Stimulated activated memory B cell treated with anti-CD40 and anti-IgM and Interleukin-4, amounts not matched to agents 10 μg/mL and 1 μg/mL and 100 μg/mL, for 72 hours (primary cell): ENCODE measurements around the gene PCDHGB3.
"Not testable (repeated sequence)": the region's sequence is repeated elsewhere in the genome, so short reads cannot be mapped to it uniquely, and the experiment has no call there.

Experiments used
- ATAC-seq: fragments of 150-1000 bp; cut with Tn5 transposase; 2 replicates; pipeline ENCODE4 v1.10.0; 2021
- H3K27ac Mint-ChIP-seq: one replicate; pipeline ENCODE4 v1.8.0; 2022; ENCODE audit warnings: mild to moderate bottlenecking, mixed read lengths
- H3K27me3 Mint-ChIP-seq: one replicate; pipeline ENCODE4 v1.8.0; 2022; ENCODE audit warnings: mixed read lengths
- H3K36me3 Mint-ChIP-seq: one replicate; pipeline ENCODE4 v1.8.0; 2022; ENCODE audit warnings: mixed read lengths
- H3K4me1 Mint-ChIP-seq: one replicate; pipeline ENCODE4 v1.8.0; 2022; ENCODE audit warnings: mixed read lengths
- H3K4me3 Mint-ChIP-seq: one replicate; pipeline ENCODE4 v1.8.0; 2022; ENCODE audit warnings: mild to moderate bottlenecking, moderate library complexity, mixed read lengths
- H3K9me3 Mint-ChIP-seq: one replicate; pipeline ENCODE4 v1.8.0; 2022; ENCODE audit warnings: mixed read lengths

The PCDHGB3 gene

DNA sequence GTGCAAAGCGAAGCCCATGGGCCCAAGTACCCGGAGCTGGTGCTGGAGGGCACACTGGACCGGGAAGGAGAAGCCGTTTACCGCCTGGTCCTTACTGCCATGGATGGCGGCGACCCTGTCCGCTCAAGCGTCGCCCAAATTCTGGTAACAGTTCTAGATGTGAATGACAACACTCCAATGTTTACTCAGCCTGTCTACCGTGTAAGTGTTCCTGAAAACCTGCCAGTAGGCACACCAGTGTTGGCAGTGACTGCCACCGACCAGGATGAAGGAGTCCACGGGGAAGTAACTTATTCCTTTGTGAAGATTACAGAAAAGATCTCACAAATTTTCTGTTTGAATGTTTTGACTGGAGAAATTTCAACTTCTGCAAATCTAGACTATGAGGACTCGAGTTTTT is 4.6 kb downstream of the PCDHGB3 start:
- ATAC-seq: no peak
- no peak overlapping the region for H3K27ac Mint-ChIP-seq
- peaks cover 3% of the 10 kb centered on the region for H3K9me3 Mint-ChIP-seq
- peaks cover 16% of the 10 kb centered on the region for H3K36me3 Mint-ChIP-seq
- peaks cover 6% of the 10 kb centered on the region for H3K4me1 Mint-ChIP-seq
- no peak overlapping the region for H3K4me3 Mint-ChIP-seq
- peaks cover 19% of the 10 kb centered on the region for H3K27me3 Mint-ChIP-seq

DNA sequence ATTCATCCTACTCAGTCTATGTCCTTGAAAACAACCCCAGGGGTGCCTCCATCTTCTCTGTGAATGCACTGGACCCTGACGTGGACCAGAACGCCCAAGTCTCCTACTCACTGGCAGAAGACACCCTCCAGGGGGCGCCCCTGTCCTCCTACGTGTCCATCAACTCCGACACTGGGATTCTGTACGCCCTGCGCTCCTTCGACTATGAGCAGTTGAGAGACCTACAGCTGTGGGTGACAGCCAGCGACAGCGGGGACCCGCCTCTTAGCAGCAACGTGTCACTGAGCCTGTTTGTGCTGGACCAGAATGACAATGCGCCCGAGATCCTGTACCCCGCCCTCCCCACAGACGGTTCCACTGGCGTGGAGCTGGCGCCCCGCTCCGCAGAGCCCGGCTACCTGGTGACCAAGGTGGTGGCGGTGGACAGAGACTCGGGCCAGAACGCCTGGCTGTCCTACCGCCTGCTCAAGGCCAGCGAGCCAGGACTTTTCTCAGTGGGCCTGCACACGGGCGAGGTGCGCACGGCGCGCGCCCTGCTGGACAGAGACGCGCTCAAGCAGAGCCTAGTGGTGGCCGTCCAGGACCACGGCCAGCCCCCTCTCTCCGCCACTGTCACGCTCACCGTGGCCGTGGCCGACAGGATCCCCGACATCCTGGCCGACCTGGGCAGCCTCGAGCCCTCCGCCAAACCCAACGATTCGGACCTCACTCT is 5.6 kb downstream of the PCDHGB3 start:
- H3K4me3 Mint-ChIP-seq, H3K27ac Mint-ChIP-seq, H3K4me1 Mint-ChIP-seq, ATAC-seq, H3K9me3 Mint-ChIP-seq, H3K27me3 Mint-ChIP-seq: not testable (repeated sequence)
- H3K36me3 Mint-ChIP-seq: peaks cover 11% of the 10 kb centered on the region

DNA sequence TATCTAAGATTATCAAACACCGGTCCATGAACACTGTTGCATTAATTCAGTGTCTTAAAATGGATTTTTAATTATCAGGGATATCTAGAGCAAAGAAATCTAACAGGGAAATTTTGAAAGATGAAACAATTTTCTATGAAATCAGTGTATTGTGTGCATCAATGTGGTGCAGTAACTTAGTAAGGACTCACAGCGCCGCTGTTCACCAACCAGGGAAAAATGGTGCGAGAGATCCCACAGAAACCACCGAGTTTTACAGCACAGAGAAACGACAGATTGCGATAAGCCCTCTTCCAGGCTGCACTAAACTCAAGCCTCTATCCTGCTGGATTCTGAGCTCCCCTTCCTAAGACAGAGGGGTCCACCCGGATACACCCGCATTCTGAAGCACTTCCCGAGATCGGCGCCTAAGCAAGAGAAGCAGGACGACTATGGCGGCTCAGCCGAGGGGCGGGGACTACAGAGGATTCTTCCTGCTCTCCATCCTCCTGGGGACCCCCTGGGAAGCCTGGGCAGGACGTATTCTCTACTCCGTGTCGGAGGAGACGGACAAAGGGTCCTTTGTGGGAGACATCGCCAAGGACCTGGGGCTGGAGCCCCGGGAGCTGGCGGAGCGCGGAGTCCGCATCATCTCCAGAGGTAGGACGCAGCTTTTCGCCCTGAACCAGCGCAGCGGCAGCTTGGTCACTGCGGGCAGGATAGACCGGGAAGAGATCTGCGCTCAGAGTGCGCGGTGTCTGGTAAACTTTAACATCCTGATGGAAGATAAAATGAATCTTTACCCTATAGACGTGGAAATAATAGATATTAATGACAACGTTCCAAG is 12.6 kb downstream of the PCDHGB3 start, which contains the start of gene PCDHGA7:
Gene PCDHGA7 (plus strand): TSS at position 274 of the 826 bp plus-strand sequence. CDS start 158 bp downstream, at position 432.
- peak within 1 kb of the TSS; percentile 70 for H3K27ac Mint-ChIP-seq
- peaks cover 5% of the 10 kb centered on the region for H3K36me3 Mint-ChIP-seq
- ATAC-seq: no peak
- peaks cover 4% of the 10 kb centered on the region for H3K4me1 Mint-ChIP-seq
- H3K27me3 Mint-ChIP-seq: peaks cover 44% of the 10 kb centered on the region
- H3K4me3 Mint-ChIP-seq: peak within 1 kb of the TSS; percentile 76
- no peaks in the 10 kb centered on the region for H3K9me3 Mint-ChIP-seq

DNA sequence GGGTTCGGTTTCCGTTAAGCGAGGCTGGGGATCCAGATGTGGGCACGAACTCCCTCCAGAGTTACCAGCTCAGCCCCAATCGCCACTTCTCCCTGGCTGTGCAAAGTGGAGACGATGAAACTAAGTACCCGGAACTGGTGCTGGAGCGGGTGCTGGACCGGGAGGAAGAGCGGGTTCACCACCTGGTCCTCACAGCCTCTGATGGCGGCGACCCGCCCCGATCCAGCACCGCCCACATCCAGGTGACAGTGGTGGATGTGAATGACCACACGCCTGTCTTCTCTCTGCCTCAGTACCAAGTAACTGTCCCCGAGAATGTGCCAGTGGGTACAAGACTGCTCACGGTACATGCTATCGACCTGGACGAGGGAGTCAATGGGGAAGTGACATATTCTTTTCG is 13.3 kb downstream of the PCDHGB3 start:
- Mint-ChIP-seq H3K27me3 (peaks cover 47% of the 10 kb centered on the region), H3K27ac (peak overlapping the region; percentile 70), H3K4me3 (no peak overlapping the region), H3K4me1 (peaks cover 4% of the 10 kb centered on the region), H3K36me3 (peaks cover 5% of the 10 kb centered on the region), H3K9me3 (peaks cover under 1% of the 10 kb centered on the region)
- ATAC-seq: no peak

DNA sequence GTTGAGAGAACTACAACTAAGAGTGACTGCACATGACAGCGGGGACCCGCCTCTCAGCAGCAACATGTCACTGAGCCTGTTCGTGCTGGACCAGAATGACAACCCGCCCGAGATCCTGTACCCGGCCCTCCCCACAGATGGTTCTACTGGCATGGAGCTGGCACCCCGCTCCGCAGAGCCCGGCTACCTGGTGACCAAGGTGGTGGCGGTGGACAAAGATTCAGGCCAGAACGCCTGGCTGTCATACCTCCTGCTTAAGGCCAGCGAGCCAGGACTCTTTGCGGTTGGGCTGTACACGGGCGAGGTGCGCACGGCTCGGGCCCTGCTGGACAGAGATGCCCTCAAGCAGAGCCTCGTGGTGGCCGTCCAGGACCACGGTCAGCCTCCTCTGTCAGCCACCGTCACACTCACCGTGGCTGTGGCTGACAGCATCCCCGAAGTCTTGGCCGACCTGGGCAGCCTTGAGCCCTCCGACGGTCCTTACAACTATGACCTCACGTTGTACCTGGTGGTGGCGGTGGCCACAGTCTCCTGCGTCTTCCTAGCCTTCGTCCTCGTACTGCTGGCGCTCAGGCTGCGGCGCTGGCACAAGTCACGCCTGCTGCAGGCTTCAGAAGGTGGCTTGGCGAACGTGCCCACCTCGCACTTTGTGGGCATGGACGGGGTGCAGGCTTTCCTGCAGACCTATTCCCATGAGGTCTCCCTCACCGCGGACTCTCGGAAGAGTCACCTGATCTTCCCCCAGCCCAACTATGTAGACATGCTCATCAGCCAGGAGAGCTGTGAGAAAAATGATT is 14.6 kb downstream of the PCDHGB3 start:
- Mint-ChIP-seq H3K27ac (no peak overlapping the region), H3K4me1 (peaks cover 4% of the 10 kb centered on the region), H3K27me3 (peaks cover 60% of the 10 kb centered on the region), H3K36me3 (peaks cover 5% of the 10 kb centered on the region), H3K4me3 (no peak overlapping the region), H3K9me3 (peaks cover 6% of the 10 kb centered on the region)
- ATAC-seq: no peak

DNA sequence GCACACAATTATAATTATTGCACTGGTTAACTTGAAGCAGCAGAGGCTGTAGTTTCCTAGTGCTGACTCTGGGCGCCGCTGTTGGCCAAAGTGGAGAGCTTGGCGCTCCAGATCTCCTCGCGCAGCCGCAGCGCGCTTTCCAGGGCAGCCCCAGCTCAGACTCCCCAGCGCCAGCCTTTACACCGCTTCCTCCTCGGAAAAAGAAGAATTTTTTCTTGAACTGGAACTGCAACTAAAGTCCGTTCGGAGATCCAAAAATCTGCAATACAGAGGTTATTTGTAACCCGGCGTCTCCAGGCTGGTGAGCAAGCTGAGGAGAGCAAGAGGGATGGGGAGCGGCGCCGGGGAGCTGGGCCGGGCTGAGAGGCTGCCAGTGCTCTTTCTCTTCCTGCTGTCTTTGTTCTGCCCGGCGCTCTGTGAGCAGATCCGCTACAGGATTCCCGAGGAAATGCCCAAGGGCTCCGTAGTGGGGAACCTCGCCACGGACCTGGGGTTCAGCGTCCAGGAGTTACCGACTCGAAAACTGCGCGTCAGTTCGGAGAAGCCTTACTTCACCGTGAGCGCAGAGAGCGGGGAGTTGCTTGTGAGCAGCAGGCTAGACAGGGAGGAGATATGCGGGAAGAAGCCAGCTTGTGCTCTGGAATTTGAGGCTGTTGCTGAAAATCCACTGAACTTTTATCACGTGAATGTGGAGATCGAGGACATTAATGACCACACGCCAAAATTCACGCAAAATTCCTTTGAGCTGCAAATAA is 17.7 kb downstream of the PCDHGB3 start, which contains the start of gene PCDHGB4:
Gene PCDHGB4 (plus strand): TSS at position 142 of the 755 bp plus-strand sequence. CDS start 187 bp downstream, at position 329.
- H3K9me3 Mint-ChIP-seq: peaks cover 15% of the 10 kb centered on the region
- not testable (repeated sequence) for H3K27ac Mint-ChIP-seq, H3K4me1 Mint-ChIP-seq, ATAC-seq
- H3K4me3 Mint-ChIP-seq: peak within 1 kb of the TSS; percentile 42
- H3K36me3 Mint-ChIP-seq: peaks cover 10% of the 10 kb centered on the region
- peaks cover 77% of the 10 kb centered on the region for H3K27me3 Mint-ChIP-seq

DNA sequence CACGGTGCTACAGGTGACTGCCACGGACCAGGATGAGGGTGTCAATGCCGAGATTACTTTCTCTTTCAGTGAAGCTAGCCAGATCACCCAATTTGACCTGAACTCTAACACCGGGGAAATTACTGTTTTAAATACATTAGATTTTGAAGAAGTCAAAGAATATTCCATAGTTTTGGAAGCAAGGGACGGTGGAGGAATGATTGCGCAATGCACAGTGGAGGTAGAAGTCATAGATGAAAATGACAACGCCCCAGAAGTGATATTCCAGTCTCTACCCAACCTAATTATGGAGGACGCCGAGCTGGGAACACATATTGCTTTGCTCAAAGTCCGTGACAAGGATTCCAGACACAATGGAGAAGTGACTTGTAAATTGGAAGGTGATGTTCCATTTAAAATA is 18.6 kb downstream of the PCDHGB3 start:
- peaks cover 76% of the 10 kb centered on the region for H3K27me3 Mint-ChIP-seq
- ATAC-seq: no peak
- H3K4me1 Mint-ChIP-seq: no peaks in the 10 kb centered on the region
- no peak overlapping the region for H3K4me3 Mint-ChIP-seq
- H3K36me3 Mint-ChIP-seq: peaks cover 6% of the 10 kb centered on the region
- H3K9me3 Mint-ChIP-seq: peaks cover 15% of the 10 kb centered on the region
- no peak overlapping the region for H3K27ac Mint-ChIP-seq

DNA sequence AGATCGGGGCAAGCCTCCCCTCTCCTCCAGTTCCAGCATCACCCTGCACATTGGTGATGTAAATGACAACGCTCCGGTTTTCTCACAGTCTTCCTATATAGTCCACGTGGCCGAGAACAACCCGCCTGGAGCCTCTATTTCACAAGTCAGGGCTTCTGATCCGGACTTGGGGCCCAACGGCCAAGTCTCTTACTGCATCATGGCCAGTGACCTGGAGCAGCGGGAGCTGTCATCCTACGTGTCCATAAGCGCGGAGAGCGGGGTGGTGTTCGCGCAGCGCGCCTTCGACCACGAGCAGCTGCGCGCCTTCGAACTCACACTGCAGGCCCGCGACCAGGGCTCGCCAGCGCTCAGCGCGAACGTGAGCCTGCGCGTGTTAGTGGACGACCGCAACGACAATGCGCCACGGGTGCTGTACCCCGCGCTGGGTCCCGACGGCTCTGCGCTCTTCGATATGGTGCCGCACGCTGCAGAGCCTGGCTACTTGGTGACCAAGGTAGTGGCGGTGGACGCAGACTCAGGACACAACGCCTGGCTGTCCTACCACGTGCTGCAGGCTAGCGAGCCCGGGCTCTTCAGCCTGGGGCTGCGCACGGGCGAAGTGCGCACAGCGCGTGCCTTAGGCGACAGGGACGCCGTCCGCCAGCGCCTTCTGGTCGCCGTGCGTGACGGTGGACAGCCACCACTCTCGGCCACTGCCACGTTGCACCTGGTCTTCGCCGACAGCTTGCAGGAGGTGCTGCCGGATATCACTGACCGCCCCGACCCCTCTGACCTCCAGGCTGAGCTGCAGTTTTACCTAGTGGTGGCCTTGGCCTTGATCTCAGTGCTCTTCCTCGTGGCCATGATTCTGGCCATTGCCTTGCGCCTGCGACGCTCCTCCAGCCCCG is 19.4 kb downstream of the PCDHGB3 start:
- Mint-ChIP-seq H3K27me3 (peaks cover 82% of the 10 kb centered on the region), H3K9me3 (peaks cover 19% of the 10 kb centered on the region), H3K4me3 (no peak overlapping the region), H3K27ac (no peak overlapping the region), H3K4me1 (no peaks in the 10 kb centered on the region), H3K36me3 (peaks cover 11% of the 10 kb centered on the region)
- ATAC-seq: no peak

DNA sequence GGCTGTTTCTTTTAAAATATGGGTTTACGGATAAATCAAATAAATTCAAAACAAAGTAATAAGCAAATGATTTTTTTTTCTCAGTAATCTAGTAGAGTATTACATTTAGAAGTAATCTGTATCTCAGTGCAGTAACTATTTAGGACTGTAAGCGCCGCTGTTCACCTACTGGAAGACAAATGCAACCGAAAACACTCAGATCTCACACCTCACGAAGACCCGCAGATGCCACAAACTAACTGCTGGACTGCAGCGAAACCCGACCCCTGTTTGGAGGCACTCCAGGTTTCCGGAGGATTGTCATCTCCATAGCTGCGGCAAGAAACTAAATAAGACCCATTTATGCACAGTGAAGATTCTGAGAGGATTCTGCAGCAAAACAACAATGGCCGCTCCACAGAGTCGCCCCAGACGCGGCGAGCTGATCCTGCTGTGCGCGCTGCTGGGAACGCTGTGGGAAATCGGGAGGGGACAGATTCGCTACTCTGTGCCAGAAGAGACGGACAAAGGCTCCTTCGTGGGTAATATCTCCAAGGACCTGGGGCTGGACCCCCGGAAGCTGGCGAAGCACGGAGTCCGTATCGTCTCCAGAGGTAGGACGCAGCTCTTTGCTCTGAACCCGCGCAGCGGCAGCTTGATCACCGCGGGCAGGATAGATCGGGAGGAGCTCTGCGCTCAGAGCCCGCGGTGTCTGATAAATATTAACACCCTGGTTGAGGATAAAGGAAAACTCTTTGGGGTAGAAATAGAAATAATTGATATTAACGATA is 22.6 kb downstream of the PCDHGB3 start, which contains the start of gene PCDHGA8:
Gene PCDHGA8 (plus strand): TSS at position 205 of the 770 bp plus-strand sequence. CDS start 181 bp downstream, at position 386.
- Mint-ChIP-seq H3K9me3 (peaks cover 19% of the 10 kb centered on the region), H3K4me1 (no peaks in the 10 kb centered on the region), H3K27me3 (peaks cover 83% of the 10 kb centered on the region), H3K4me3 (no peak within 1 kb of the TSS), H3K27ac (no peak within 1 kb of the TSS), H3K36me3 (peaks cover 11% of the 10 kb centered on the region)
- no peak for ATAC-seq

DNA sequence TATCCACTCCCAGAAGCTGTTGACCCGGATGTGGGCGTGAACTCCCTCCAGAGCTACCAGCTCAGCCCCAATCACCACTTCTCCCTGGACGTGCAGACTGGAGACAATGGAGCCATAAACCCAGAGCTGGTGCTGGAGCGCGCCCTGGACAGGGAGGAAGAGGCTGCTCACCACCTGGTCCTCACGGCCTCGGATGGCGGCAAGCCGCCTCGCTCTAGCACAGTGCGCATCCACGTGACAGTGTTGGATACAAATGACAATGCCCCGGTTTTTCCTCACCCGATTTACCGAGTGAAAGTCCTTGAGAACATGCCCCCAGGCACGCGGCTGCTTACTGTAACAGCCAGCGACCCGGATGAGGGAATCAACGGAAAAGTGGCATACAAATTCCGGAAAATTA is 23.2 kb downstream of the PCDHGB3 start:
- Mint-ChIP-seq H3K4me1 (no peaks in the 10 kb centered on the region), H3K27ac (no peak overlapping the region), H3K4me3 (no peak overlapping the region), H3K9me3 (peaks cover 19% of the 10 kb centered on the region), H3K36me3 (peaks cover 11% of the 10 kb centered on the region), H3K27me3 (peaks cover 80% of the 10 kb centered on the region)
- ATAC-seq: no peak

DNA sequence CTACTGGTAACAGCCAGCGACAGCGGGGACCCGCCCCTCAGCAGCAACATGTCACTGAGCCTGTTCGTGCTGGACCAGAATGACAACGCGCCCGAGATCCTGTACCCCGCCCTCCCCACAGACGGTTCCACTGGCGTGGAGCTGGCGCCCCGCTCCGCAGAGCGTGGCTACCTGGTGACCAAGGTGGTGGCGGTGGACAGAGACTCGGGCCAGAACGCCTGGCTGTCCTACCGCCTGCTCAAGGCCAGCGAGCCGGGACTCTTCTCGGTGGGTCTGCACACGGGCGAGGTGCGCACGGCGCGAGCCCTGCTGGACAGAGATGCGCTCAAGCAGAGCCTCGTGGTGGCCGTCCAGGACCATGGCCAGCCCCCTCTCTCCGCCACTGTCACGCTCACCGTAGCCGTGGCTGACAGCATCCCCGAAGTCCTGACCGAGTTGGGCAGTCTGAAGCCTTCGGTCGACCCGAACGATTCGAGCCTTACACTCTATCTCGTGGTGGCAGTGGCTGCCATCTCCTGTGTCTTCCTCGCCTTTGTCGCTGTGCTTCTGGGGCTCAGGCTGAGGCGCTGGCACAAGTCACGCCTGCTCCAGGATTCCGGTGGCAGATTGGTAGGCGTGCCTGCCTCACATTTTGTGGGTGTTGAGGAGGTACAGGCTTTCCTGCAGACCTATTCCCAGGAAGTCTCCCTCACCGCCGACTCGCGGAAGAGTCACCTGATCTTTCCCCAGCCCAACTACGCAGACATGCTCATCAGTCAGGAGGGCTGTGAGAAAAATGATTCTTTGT is 24.6 kb downstream of the PCDHGB3 start:
- peaks cover 13% of the 10 kb centered on the region for H3K9me3 Mint-ChIP-seq
- H3K27ac Mint-ChIP-seq, H3K4me1 Mint-ChIP-seq, H3K4me3 Mint-ChIP-seq, ATAC-seq: not testable (repeated sequence)
- H3K36me3 Mint-ChIP-seq: peaks cover 11% of the 10 kb centered on the region
- H3K27me3 Mint-ChIP-seq: peaks cover 79% of the 10 kb centered on the region

DNA sequence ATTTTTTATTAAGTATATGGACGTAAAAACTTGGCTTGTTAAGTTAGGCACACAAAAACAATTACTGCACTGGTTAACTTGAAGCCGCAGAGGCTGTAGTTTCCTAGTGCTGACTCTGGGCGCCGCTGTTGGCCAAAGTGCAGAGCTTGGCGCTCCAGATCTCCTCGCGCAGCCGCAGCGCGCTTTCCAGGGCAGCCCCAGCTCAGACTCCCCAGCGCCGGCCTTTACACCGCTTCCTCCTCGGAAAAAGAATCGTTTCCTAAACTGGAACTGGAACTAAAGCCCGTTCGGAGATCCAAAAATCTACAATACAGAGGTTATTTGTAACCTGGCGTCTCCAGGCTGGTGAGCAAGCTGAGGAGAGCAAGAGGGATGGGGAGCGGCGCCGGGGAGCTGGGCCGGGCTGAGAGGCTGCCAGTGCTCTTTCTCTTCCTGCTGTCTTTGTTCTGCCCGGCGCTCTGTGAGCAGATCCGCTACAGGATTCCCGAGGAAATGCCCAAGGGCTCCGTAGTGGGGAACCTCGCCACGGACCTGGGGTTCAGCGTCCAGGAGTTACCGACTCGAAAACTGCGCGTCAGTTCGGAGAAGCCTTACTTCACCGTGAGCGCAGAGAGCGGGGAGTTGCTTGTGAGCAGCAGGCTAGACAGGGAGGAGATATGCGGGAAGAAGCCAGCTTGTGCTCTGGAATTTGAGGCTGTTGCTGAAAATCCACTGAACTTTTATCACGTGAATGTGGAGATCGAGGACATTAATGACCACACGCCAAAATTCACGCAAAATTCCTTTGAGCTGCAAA is 27.9 kb downstream of the PCDHGB3 start, which contains the start of gene PCDHGB5:
Gene PCDHGB5 (plus strand): TSS at position 192 of the 796 bp plus-strand sequence. CDS start 181 bp downstream, at position 373.
- ATAC-seq: peak; percentile 56
- peaks cover 80% of the 10 kb centered on the region for H3K27me3 Mint-ChIP-seq
- H3K9me3 Mint-ChIP-seq, H3K27ac Mint-ChIP-seq, H3K4me1 Mint-ChIP-seq: not testable (repeated sequence)
- H3K4me3 Mint-ChIP-seq: peak within 1 kb of the TSS; percentile 63
- H3K36me3 Mint-ChIP-seq: peaks cover 10% of the 10 kb centered on the region
